ENCODE results near the gene WSCD2.
"Not testable (repeated sequence)": the region's sequence is repeated elsewhere in the genome, so short reads cannot be mapped to it uniquely, and the experiment has no call there.

WSCD2 gene

DNA sequence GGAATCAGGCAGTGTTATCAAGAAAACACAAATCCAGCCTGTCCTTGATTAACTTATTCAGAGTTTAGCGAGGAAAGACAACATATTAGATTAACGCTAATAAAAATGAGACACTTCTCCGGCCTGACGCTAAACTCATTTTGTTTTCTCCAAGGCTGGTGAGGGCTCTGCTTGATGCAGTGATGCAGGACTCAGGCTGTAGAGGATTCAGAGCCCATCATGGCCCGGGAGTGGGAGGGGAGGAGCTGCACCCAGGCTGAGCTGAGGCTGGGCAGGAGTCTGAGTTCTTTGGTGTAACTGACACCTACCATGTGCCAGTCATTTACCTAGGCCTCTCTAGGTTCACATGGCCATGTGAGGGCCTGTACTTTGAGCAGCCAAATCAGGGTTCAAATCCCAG is 70.0 kb downstream of the WSCD2 start:
- no peak for DNase-seq

DNA sequence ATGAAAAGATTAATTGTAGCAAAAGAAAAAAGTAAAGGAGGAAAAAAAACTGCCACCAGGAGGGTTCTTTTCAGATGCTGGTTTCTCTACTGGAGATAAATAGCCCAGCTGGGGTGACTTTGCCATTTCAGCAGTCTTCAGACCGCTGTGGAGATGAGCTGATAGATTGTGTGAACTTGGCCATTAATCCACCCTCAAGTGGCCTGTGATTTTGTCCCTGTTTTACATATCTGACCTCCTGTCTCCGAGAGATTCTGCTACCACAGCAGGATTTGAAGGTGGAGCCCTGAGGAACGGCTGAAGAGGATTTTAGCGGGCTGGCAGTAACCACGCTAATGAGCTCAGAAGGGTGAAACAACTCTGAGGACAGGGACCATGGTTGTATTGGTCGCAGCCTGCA is 72.7 kb downstream of the WSCD2 start:
- DNase-seq = no peak

DNA sequence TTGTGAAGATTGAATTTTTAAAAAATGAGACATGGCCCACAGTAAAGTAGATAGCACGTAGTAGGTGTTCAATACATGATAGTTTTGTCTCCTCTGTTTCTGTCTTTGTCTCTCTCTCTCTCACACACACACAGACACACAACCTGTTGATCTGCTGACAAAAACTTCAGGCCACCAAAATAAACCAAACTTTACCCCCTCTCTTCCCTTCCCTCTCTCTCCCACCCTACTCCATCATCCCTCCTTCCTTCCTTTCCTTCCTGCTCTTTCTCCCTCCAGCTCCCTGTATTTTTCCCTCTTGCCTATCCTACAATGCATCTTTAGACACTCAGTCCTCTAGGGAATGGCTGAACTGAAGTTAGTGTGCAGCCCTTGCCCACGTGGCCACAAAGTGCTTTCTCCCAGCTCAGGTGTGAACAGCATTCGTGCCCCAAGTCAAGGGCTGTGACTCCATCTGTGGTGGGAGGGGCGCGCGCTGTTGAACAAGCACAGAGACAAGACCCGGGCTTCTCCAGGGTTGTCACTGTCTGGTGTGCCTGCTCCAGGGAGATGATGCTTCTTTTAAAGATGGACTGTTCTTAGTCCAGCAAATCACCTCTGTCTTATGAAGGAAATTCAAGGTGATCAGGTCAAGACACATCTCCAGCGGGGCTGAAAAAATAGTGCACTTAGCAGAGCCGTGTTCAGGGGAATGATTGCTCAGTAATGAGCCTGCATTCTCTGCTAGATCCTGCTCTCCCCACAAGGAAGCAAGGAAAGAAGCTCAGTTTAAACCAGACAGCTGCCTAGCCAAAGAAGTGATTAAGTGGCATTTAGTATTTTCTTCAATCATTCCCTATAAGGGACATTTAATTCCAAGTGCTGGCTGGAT is 75.3 kb downstream of the WSCD2 start:
- DNase-seq = no peak

DNA sequence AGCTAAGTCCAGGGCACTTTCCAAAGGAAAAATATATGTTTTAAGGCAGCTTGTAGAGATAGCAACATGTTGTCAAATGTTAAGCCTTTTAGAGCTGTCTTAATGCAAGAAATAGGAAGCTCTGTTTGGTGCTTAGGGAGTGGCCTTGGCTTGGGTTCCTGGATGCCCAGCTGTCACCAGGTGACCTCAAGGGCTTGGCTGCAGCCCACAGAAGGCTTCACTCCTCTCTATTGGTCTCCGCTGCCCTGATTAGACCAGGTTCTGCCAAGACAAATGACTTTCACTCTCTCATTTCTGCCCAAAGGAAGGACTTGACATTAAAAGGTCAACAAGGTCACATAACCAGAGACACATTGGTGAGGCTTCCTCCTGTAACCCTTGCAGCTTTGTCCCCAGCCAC is 76.8 kb downstream of the WSCD2 start:
- DNase-seq = no peak

GRCh38 chr12:108207791-108208730 is 79.0 kb downstream of the WSCD2 start:
- no peak for DNase-seq

DNA sequence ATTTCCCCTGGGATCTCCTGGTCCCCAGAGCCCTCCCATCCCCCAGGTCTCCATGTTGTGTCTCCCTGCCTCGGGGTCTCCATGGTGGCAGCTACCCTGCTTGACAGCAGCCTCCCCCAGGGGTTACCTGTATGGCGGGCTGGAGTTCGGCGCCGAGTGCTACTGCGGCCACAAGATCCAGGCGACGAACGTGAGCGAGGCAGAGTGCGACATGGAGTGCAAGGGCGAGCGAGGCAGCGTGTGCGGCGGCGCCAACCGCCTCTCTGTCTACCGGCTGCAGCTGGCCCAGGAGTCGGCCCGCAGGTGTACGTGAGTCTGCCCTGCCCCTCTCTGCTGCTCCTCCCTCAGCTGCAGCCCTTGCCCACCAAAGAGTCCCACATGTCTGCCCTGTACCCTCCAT is 80.9 kb downstream of the WSCD2 start:
- no peak for DNase-seq

DNA sequence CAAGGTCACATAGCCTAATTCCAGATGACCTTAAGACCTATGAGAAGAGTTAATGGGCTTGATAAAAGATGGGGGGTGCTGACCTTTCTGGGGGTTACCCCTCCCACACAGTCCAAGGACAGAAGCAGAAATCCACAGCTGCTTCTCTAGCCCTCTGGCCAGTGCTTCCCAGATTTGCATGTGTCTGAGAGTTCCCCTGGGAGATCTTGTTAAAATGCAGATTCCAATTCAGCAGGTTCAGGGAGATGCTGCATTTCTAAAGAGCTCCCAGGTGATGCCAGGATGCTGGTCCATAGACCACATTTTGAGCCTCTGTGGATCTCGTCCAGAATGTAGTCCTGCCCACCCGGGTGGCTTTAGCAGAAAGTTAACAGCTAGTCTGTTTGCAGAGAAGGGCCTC is 82.1 kb downstream of the WSCD2 start:
- DNase-seq = no peak

- DNase-seq = no peak
Measured at GRCh38 chr12:108213871-108214445, 84.9 kb downstream of the WSCD2 start.

GRCh38 chr12:108214486-108214885 is 85.4 kb downstream of the WSCD2 start:
- DNase-seq = no peak

DNA sequence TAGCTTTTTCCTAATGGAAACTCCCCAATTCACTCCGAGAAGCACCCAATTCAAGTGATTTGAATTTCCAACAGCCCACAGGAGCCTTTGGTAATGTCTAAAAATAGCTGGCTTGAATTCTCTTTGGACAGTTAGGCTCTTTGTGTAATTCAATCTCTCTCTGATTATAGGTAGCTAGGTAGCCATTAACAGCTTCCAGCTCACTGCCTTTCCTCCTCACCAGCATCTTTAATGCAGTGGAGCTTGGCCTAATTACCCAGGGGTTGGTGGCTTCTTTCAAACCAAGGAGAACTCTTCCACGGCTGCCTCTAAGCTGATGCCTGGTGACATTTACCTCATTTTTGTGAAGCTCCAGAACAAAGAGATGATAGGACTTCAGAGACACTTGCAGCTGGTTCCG is 86.4 kb downstream of the WSCD2 start:
- no peak for DNase-seq

- DNase-seq = no peak
Measured at GRCh38 chr12:108218921-108219320, 89.8 kb downstream of the WSCD2 start.

DNA sequence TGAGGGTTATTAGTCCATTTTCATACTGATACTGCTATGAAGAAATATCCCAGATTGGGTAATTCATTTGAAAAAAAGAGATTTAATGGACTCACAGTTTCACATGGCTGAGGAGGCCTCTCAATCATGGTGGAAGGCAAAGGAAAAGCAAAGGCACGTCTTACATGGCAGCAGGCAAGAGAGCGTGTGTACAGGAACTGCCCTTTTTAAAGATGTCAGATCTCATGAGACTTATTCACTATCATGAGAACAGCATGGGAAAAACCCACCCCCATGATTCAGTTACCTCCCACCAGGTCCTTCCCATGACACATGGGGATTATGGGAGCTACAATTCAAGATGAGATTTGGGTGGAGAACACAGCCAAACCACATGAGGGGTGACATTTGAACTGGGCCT is 96.0 kb downstream of the WSCD2 start:
- not testable (repeated sequence) for DNase-seq

- no peak for DNase-seq
Measured at GRCh38 chr12:108226866-108227265, 97.8 kb downstream of the WSCD2 start.

GRCh38 chr12:108228746-108229145 is 99.7 kb downstream of the WSCD2 start:
- DNase-seq = no peak

DNA sequence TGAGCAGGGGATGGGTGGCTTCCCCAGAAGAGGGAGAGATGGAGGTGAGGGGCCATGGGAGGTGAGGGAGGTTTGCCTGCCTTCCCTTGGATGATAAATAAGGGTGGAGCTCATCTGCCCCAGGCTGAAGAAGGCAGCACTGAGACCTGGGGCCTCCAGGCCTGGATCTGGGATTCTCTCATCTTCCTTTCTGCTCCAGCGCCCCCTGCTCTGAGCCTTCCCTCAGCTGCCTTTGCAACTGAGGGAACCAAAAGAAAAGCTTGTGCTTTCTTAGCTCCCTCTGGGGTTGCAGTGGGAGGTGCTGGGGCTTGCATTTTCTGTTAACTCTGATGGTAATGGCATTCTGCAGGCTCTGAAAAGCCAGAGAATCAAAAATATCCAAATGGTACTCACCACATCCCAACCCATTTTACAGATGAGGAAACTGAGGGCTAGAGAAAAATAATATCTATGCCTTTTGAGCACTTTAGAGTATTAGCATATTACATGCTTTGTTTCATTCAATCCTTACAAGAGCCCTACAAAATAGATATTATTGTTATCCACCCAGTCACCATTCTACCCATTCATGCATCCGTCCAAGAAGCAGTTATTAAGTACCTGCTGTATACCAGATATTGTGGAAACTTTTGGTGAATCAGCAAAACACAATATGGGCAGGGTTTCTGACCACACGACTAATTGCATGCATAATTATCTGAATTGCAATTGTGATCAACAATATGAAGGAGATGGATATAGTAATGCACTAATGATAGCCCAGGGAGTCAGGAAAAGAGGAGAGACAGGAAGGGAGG is 102.2 kb downstream of the WSCD2 start:
- no peak for DNase-seq

- DNase-seq = no peak
Measured at GRCh38 chr12:108231909-108232434, 102.9 kb downstream of the WSCD2 start.

DNA sequence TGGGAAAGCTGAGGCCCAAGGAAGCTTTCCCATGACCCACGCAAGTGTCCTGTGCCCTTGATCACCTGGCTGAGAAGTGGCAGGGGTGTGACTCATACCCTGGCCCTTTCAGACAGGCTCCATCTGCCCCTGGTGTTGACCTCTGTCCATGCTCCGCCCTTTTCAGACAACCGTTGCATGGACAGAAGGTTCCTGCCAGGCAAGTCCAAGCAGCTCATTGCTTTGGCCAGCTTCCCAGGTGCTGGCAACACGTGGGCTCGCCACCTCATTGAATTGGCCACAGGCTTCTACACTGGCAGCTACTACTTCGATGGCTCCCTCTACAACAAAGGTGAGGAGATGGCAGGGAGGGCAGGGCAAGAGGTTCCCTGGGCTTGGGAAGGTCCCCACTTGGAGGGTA is 103.5 kb downstream of the WSCD2 start:
- DNase-seq = no peak

DNA sequence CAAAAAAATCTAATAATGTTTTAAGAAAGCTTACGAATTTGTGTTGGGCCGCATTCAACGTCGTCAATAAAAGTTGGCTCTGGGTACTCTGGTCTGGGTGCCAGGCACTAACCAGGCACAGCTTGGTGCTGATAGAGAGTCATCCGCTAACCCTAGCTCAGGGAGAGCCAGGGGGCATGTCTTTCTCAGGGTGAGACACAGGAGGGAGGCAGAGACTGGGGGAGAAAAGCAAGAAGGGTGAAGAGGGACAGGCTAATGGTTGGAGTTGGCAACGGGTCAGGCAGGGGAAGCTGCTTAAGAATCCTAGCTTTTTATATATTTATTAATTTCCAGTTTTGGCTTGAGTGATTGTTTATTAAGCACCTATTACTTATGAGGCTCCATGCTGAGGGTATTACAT is 105.1 kb downstream of the WSCD2 start:
- no peak for DNase-seq

DNA sequence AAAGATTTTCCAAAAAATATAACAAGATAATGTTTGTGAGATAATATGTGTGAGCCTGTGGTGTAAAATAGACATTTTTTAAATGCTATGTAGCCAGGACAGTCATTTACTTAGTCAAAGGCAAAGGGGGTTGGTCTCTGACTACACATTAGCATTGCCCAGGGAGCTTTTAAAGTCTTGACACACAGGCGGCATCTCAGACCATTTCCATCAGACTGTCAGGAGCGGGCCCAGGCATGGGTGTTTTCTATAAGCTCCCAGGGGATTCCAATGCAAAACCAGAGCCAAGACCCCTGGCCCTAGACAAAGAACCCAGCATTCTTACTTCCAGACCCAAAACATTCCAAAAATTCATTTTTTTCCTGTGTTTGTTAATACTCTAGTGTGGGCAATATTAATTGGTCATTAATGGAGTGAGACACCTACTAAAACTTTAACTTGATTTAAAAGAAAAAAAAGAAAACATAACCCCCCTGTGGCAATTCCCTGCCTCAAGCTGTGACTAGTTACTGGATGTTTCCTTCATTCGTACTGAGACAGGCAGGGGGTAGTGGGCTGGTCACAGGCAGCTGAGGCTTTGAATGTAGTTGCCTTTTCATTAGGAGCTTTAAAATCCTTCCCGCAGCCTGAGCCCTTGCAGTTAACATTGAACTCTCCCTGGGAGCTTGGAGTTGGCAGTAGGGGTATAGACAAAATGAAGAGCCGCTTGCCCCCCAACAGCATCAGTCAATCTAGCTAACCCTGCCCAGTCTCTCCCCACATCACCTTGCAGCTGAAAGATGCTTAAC is 106.3 kb downstream of the WSCD2 start:
- no peak for DNase-seq

GRCh38 chr12:108235985-108236263 is 106.8 kb downstream of the WSCD2 start:
- no peak for DNase-seq

- no peak for DNase-seq
Measured at GRCh38 chr12:108236366-108236765, 107.3 kb downstream of the WSCD2 start.

DNA sequence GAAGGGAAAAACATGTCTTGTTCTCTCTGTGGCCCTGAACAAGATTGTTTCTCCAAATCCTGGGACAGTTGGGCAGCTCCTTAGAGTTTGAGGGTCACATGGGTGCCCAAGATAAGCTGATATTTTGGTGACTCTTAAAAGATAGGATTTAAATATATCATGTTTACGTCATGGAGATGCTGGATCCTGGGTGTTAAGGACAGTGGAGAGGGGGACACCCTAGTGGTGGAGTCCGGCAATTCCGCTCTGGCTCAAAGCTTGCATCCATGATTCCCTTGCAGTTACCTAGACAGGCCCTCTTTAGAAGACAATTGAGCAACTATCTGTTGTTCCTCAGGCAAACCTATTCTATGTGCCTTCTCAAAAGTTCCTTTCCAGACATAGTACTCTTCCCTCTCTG is 108.2 kb downstream of the WSCD2 start:
- no peak for DNase-seq
